ENCODE results near the gene CACNA1I. TPM values are rescaled to one million over a fixed set of nuclear protein-coding genes. Genes with fewer than 3 reads are reported as not detected.

The CACNA1I gene
- polyA plus RNA-seq, 1 experiment = not detected

DNA sequence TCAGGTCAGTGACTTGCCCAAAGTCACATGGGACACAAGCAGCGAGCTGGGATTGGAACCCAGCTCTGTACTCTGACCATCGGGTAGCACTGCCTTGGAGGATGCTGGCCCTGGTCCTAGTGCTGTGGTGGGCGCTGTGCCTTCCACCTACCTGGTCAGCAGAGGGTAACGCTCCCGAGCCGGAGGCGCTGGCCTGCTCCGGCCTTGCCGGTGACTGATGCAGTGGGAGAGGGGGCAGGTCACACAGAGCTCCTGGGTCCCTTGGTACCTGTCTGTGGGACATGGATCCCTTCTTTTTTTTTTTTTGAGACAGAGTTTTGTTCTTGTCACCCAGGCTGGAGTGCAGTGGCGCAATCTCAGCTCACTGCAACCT is 43.0 kb downstream of the CACNA1I start:
- POLR2A ChIA-PET = no interaction called here

GRCh38 chr22:39614442-39614841 is 43.9 kb downstream of the CACNA1I start:
- DNase-seq (ENCODE audit: low read depth, low spot score) = no peak
- TF ChIP-seq CTCF (IDR thresholded peaks at IDR 0.05; ENCODE audit: low read depth, low read length) = no peak
- H3K4me3 ChIP-seq (ENCODE audit: low read depth, low read length) = no peak overlapping the region
- no peak overlapping the region for H3K27ac ChIP-seq (ENCODE audit: low read depth, low read length)
- H3K9me3 ChIP-seq (ENCODE audit: control insufficient read depth, insufficient read depth, low read length) = peaks cover 6% of the 10 kb centered on the region
- CTCF ChIA-PET = interaction anchor here (1.2 kb wide), 1 partner anchor 411 kb away, joined by 4 read pairs; no protein-coding TSS in a partner anchor
- peaks cover 39% of the 10 kb centered on the region for H3K27me3 ChIP-seq (ENCODE audit: control insufficient read depth, insufficient read depth, low read length)
- POLR2A ChIA-PET = no interaction called here

More for the DNA sequence above, 43.0 kb downstream of the CACNA1I start:
- no peak for TF ChIP-seq CTCF (IDR thresholded peaks at IDR 0.05; ENCODE audit: low read depth, low read length)
- CTCF ChIA-PET = interaction anchor here (1.2 kb wide), 2 partner anchors 411 kb away, joined by 4 read pairs; no protein-coding TSS in a partner anchor
- Histone ChIP-seq H3K4me3 (ENCODE audit: low read depth, low read length) (no peak overlapping the region), H3K9me3 (ENCODE audit: control insufficient read depth, insufficient read depth, low read length) (peaks cover 6% of the 10 kb centered on the region), H3K27me3 (ENCODE audit: control insufficient read depth, insufficient read depth, low read length) (peaks cover 44% of the 10 kb centered on the region), H3K27ac (ENCODE audit: low read depth, low read length) (no peak overlapping the region)
- DNase-seq (ENCODE audit: low read depth, low spot score) = no peak

- CTCF ChIA-PET = no interaction called here
- DNase-seq (ENCODE audit: low read depth, low spot score) = no peak
Measured at GRCh38 chr22:39616051-39616450, 45.5 kb downstream of the CACNA1I start.

GRCh38 chr22:39616781-39617180 is 46.2 kb downstream of the CACNA1I start:
- H3K4me3 ChIP-seq (ENCODE audit: low read depth, low read length) = no peak overlapping the region
- ChIA-PET POLR2A (no interaction called here), CTCF (no interaction called here)
- no peak for TF ChIP-seq CTCF (IDR thresholded peaks at IDR 0.05; ENCODE audit: low read depth, low read length)
- DNase-seq (ENCODE audit: low read depth, low spot score) = no peak
- H3K27me3 ChIP-seq (ENCODE audit: control insufficient read depth, insufficient read depth, low read length) = peaks cover 27% of the 10 kb centered on the region
- no peak overlapping the region for H3K27ac ChIP-seq (ENCODE audit: low read depth, low read length)
- H3K9me3 ChIP-seq (ENCODE audit: control insufficient read depth, insufficient read depth, low read length) = peaks cover 4% of the 10 kb centered on the region

More at GRCh38 chr22:39616051-39616450, 45.5 kb downstream of the CACNA1I start:
- H3K9me3 ChIP-seq (ENCODE audit: control insufficient read depth, insufficient read depth, low read length) = peaks cover 6% of the 10 kb centered on the region
- H3K27ac ChIP-seq (ENCODE audit: low read depth, low read length) = no peak overlapping the region
- H3K27me3 ChIP-seq (ENCODE audit: control insufficient read depth, insufficient read depth, low read length) = peaks cover 33% of the 10 kb centered on the region
- POLR2A ChIA-PET = no interaction called here
- H3K4me3 ChIP-seq (ENCODE audit: low read depth, low read length) = no peak overlapping the region
- no peak for TF ChIP-seq CTCF (IDR thresholded peaks at IDR 0.05; ENCODE audit: low read depth, low read length)

DNA sequence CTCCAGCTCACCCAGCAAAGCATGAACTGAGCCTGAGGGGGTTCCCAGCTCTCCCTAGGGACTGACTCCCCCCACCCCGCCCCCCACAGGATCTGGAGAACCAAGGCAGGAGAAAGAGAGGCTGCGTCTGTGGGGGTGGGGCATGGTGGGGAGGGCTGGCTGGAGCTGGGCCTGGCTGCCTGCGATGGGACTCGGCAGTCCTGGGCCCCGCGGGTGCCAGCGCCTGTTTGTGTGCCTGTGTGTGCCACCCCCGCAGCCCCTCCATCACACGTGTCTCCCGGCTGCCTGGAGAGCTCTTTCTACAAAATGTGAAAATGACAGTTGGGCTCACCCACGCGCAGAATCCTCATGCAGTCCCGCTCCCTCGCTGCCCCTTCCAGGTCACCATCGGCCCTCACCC is 46.8 kb downstream of the CACNA1I start:
- POLR2A ChIA-PET = no interaction called here
- no peak overlapping the region for H3K27ac ChIP-seq (ENCODE audit: low read depth, low read length)
- H3K9me3 ChIP-seq (ENCODE audit: control insufficient read depth, insufficient read depth, low read length) = no peaks in the 10 kb centered on the region; the same call in 1 of the 2 replicates
- no peak for DNase-seq (ENCODE audit: low read depth, low spot score)
- no peak for TF ChIP-seq CTCF (IDR thresholded peaks at IDR 0.05; ENCODE audit: low read depth, low read length)
- no peak overlapping the region for H3K4me3 ChIP-seq (ENCODE audit: low read depth, low read length)
- peaks cover 26% of the 10 kb centered on the region for H3K27me3 ChIP-seq (ENCODE audit: control insufficient read depth, insufficient read depth, low read length)
- CTCF ChIA-PET = no interaction called here

Data from AG04450 (cell line).